NB4 (cell line): ENCODE measurements around the gene OXT.

ENCODE experiments used
- CTCF ChIP-seq: IDR thresholded peaks from one replicate; pipeline ENCODE4 v1.5.1; 2012; ENCODE audit warnings: low read depth, low read length
- MAX ChIP-seq: IDR thresholded peaks from 2 replicates; pipeline ENCODE4 v1.6.1; 2011; ENCODE audit warnings: low read depth, low read length
- MYC ChIP-seq: IDR thresholded peaks from 2 replicates; pipeline ENCODE4 v1.6.1; 2011; ENCODE audit warnings: low read depth, low read length
- POLR2A ChIP-seq: IDR thresholded peaks from 2 replicates; pipeline ENCODE4 v1.6.1; 2011; ENCODE audit warnings: mild to moderate bottlenecking; ENCODE audit not compliant: insufficient read length; ENCODE audit errors: extremely low read depth

GRCh38 chr20:3031524-3032147, 39.8 kb upstream of the OXT start:
- TF ChIP-seq MYC (no peak), CTCF (no peak), POLR2A (no peak), MAX (no peak)
